ENCODE data around the gene COL16A1.
A peak's percentile ranks its signal among the peaks of the same experiment; 100 is the strongest.

COL16A1 gene

DNA sequence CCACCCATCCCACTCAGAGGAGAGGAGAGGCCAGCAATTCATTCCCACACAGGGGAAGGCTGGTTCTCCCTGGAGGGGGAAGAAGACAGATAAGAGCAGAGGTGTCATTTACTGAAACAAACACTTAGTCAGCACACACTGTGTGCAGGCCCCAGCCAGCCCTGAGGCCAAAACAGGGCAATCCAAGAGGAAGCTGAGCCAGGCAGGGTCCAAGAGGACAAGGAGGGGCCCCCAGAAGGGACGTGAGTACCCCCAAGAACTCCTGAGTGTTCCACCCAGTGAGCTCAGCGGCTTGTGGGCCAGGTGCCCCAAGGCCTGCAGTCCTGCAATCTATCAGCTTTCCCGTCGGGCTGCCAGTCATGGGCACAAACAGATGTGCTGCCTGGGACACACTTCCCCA is 44.5 kb upstream of the COL16A1 start:
- in situ Hi-C loops (cut with MboI; ENCODE audit: low pct_unique_long_range_greater_than_20kb, low sequenced_read_pairs, unreplicated experiment), result no loop called here
- no peak for DNase-seq (ENCODE audit: low spot score)
- TF ChIP-seq, protein P1, sequence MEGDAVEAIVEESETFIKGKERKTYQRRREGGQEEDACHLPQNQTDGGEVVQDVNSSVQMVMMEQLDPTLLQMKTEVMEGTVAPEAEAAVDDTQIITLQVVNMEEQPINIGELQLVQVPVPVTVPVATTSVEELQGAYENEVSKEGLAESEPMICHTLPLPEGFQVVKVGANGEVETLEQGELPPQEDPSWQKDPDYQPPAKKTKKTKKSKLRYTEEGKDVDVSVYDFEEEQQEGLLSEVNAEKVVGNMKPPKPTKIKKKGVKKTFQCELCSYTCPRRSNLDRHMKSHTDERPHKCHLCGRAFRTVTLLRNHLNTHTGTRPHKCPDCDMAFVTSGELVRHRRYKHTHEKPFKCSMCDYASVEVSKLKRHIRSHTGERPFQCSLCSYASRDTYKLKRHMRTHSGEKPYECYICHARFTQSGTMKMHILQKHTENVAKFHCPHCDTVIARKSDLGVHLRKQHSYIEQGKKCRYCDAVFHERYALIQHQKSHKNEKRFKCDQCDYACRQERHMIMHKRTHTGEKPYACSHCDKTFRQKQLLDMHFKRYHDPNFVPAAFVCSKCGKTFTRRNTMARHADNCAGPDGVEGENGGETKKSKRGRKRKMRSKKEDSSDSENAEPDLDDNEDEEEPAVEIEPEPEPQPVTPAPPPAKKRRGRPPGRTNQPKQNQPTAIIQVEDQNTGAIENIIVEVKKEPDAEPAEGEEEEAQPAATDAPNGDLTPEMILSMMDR (IDR thresholded peaks at IDR 0.05; ENCODE audit: extremely low read depth, insufficient read depth, missing control alignments), result no peak

DNA sequence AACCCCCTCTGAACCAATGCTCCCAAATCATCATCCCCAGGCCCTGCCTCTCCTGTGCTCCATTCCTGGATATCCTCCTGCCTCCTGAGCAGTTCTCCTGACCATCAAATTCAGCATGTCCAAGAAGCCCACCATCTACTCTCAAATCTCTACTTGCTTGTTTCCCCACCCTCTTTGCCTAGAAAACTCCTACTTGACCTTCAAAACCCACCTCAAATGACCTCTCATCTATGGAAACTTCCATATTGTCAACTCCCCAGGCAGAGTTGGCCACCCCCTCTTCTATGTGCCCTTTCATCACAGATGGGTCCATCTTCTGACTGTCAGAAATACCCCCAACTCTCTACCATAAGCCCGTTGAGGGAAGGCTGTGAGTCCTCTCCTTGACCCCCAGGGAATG is 43.5 kb upstream of the COL16A1 start:
- no peak for DNase-seq (ENCODE audit: low spot score)
- in situ Hi-C loops (cut with MboI; ENCODE audit: low pct_unique_long_range_greater_than_20kb, low sequenced_read_pairs, unreplicated experiment), result no loop called here
- TF ChIP-seq, protein P1 (IDR thresholded peaks at IDR 0.05; ENCODE audit: extremely low read depth, insufficient read depth, missing control alignments), result no peak

DNA sequence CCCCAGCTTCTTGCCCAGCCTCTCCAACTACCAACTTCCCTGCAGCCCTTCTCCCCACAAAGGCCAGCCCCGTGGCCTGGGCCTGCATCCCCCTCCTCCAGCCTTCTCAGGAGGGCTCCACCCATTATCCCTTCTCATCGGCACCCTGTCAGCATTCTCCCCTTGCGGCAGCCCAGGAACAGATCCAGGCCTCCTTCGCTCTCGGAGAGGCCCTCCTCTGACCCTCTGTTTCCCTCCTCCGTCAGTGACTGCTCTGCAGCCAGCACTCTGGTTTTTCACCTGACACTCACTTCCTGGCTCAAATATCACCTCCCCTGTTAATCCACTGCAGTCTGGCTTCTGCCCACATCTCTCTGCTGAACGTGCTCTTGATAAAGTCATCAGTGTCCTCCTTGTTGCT is 42.9 kb upstream of the COL16A1 start:
- no peak for DNase-seq (ENCODE audit: low spot score)
- in situ Hi-C loops (cut with MboI; ENCODE audit: low pct_unique_long_range_greater_than_20kb, low sequenced_read_pairs, unreplicated experiment), result no loop called here
- TF ChIP-seq, protein P1 (IDR thresholded peaks at IDR 0.05; ENCODE audit: extremely low read depth, insufficient read depth, missing control alignments), result no peak

DNA sequence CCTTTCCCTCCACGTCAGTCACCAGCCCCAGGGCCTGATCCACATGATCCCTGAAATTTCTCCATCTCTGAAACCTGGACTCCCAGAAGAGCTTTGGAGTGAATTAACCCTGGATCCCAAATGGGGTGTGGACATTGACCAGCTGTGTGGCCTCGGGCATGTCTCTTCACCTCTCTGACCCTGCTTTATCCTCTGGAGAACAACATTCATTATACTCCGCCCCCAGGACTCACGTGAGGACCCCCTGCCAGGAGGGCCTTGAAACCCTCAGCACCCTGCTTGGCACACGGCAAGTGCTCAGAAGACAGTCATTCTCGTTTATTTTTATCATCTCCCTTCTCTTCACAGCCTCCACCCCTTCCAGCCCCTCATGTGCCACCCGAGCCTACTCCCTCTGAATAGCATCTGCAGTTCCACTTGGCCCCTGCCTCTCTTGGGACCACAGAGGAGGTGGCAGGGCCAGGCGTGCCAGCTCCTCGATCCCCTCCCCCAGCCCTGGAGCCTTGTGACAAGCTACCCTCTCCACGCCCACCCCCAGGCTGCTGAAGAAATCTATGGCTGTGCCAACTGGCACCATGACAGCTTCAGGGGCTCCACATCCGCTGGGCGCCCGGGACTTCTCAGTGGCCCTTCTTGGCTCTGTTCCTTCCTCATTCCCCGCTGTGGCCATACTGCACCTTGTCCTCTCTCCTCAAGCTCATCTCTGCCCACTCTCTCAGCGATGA is 42.3 kb upstream of the COL16A1 start:
- in situ Hi-C loops (cut with MboI; ENCODE audit: low pct_unique_long_range_greater_than_20kb, low sequenced_read_pairs, unreplicated experiment), result no loop called here
- TF ChIP-seq, protein P1 (IDR thresholded peaks at IDR 0.05; ENCODE audit: extremely low read depth, insufficient read depth, missing control alignments), result no peak
- DNase-seq (ENCODE audit: low spot score), result no peak

DNA sequence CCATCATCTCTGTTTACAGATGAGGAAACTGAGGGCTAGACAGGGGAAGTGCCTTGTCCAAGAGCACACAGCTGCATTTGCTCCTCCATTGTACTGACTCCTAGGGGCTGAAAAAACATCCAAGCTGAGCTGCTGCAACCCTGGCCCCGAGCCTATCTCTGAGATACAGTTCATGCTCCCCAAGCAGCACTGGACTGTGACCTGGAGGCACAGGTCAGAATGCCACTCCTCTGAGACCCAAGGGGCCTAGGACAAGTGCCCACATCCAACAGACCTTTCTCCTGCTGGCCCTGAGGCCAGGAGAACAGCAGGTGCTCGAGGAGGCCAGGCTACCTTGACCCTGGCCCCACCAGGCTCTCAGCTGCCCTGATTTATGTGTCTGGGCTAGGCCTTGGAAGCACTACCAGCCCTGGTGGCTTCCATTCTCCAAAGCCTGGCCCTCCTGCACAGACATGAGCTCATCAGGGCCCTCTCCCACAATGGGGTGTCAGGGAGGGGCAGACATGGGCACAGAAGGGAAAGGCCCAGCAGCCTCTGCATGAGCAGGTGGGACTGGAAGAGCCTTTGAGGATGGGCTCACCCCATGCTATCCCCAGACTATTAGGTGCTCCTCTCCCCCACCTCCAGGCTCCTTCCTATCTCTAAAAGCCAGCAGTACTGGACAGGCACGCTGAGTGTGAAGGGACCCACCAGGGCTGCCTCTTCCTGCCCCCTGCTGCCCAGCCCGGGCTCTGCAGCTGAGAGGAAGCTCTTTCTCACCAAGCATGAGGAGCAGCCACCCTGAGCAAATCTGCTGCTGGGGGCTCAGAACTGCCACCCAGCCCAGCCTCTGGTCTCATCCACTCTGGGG is 41.5 kb upstream of the COL16A1 start:
- TF ChIP-seq, protein P1 (IDR thresholded peaks at IDR 0.05; ENCODE audit: extremely low read depth, insufficient read depth, missing control alignments), result peak; percentile 87
- peak; percentile 89 for DNase-seq (ENCODE audit: low spot score)
- in situ Hi-C loops (cut with MboI; ENCODE audit: low pct_unique_long_range_greater_than_20kb, low sequenced_read_pairs, unreplicated experiment), result no loop called here

DNA sequence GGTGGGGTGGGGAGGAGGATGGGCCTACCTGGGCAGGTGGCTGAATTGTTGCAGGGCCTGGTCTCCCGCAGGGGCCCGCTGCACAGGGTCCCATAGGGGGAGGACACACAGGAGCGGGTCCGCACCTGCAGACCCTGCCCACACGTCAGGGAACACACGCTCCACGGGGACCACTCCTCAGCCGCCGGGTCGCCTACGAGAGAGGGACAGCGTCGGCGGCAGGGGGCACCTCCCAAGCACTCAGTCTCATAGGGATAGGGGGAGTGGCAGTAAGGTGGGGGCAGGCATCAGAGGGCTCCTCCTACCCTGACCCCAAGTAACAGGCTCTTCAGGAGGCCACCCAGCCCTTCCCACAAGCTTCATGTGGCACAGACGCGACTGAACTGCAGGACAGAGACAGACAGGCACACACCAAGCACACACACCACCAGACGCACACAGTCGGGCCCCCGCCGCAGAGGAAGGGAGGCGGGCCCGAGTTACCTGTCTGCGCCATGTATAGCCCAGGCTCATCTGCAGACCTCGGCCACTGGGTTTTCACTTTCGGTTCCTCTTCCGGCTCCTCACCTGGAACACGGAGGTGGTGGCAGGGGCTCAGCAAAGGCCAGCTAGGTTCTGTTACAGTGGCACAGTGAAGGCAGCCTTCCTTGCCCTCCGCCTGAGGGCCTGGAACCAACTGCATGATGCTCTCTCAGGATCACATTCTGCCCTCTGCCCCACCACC is 40.5 kb upstream of the COL16A1 start:
- TF ChIP-seq, protein P1 (IDR thresholded peaks at IDR 0.05; ENCODE audit: extremely low read depth, insufficient read depth, missing control alignments), result no peak
- in situ Hi-C loops (cut with MboI; ENCODE audit: low pct_unique_long_range_greater_than_20kb, low sequenced_read_pairs, unreplicated experiment), result no loop called here
- peak; percentile 74 for DNase-seq (ENCODE audit: low spot score)

Measured in GM13977 (cell line).